Prostate gland (tissue), 2 donors: ENCODE data around the gene FBXL17. TPM values are rescaled to one million over a fixed set of nuclear protein-coding genes. Genes with fewer than 3 reads are reported as not detected.

Experiments used
- DNase-seq: peaks from one replicate; pipeline ENCODE4 v3.0.0-alpha.2; 2019; ENCODE audit warnings: low spot score
- H3K27ac ChIP-seq, 2 donors: fragments of 200-600 bp; sonication (generic); 2 replicates each; pipeline ENCODE4 v1.5.1; 2017 to 2019
- H3K27me3 ChIP-seq: fragments of 200-600 bp; sonication (generic); replicated peaks from 2 replicates; pipeline ENCODE4 v1.5.1; 2019; ENCODE audit not compliant: insufficient read depth
- H3K36me3 ChIP-seq, 2 donors: fragments of 200-600 bp; sonication (generic); 1 replicate in 1 of 2; 2 replicates in 1 of 2; pipeline versions ENCODE4 v1.5.1 to v1.8.1; 2017 to 2019
- H3K4me1 ChIP-seq: fragments of 200-600 bp; sonication (generic); replicated peaks from 2 replicates; pipeline ENCODE4 v1.5.1; 2019
- H3K4me3 ChIP-seq, 2 donors: fragments of 200-600 bp; sonication (generic); 2 replicates each; pipeline ENCODE4 v1.5.1; 2017 to 2019
- H3K9me3 ChIP-seq: fragments of 200-600 bp; sonication (generic); 2 replicates; pipeline ENCODE4 v1.5.1; 2017
- POLR2A ChIP-seq: fragments of 450-650 bp; IDR thresholded peaks from one replicate; pipeline ENCODE4 v1.6.1; 2016; ENCODE audit warnings: antibody characterized with exemption, mild to moderate bottlenecking
- POLR2AphosphoS5 ChIP-seq: sonication (generic); formaldehyde crosslinking; IDR thresholded peaks from one replicate; pipeline ENCODE4 v1.6.1; 2017; ENCODE audit warnings: antibody characterized with exemption
- WGBS: methylation state at CpG from one replicate; pipeline ENCODE4 v1.1.5; 2018; 5-methylcytosine and 5-hydroxymethylcytosine counted together
- intact Hi-C: fragments of 100-400 bp; cut with DNase I; formaldehyde crosslinking; loops from one replicate; pipeline ENCODE4 v1.14.2; 2022
- total RNA-seq, 2 donors: library from RNA; depleted of rRNA; stranded (reverse); fragments of >200 nt; gene quantifications; one replicate each; pipeline ENCODE4 v1.1.0, GENCODE V29; 2016
- TF ChIP-seq, protein P1 (sequence below), 4 experiments: fragments of 200-600 bp in 2 of 4; fragments of 450-650 bp in 2 of 4; sonication (generic) in 2 of 4; IDR thresholded peaks; 1 replicate in 3 of 4; 2 replicates in 1 of 4; pipeline ENCODE4 v1.5.1; 2016 to 2019; ENCODE audit warnings: antibody characterized with exemption in 4 of 4, mild to moderate bottlenecking in 2 of 4, moderate library complexity in 2 of 4

FBXL17 gene
- total RNA-seq, 2 donors from 2014 or later = 14.8 to 30.4 TPM

DNA sequence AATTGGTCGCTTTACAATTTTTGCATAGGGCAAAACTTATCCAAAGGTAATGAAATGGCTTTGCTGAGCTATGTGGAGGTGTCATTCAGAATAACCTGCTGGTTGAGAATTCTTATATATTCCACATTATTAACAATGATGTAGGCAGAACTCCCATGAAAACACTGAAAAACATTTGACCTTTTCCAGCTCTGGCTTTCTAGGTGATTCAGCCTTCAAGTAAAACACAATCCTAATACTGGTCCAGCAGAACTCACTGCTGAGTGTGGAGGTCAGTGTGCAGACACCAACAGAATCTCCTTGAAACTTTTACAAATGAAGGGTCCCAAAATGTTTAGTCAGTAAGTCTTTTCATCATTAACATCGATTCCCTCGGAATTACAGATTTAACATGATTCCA lies 549.2 kb downstream of the FBXL17 start:
- no peaks in the 10 kb centered on the region for H3K27me3 ChIP-seq
- no peak overlapping the region for H3K27ac ChIP-seq
- no peak for DNase-seq
- 87% methylated on average over 3 of the region's 3 CpGs for WGBS
- no peaks in the 10 kb centered on the region for H3K9me3 ChIP-seq
- no peak for TF ChIP-seq POLR2AphosphoS5
- H3K4me1 ChIP-seq = no peaks in the 10 kb centered on the region
- intact Hi-C loops = no loop called here
- H3K4me3 ChIP-seq = no peak overlapping the region
- no peaks in the 10 kb centered on the region for H3K36me3 ChIP-seq

DNA sequence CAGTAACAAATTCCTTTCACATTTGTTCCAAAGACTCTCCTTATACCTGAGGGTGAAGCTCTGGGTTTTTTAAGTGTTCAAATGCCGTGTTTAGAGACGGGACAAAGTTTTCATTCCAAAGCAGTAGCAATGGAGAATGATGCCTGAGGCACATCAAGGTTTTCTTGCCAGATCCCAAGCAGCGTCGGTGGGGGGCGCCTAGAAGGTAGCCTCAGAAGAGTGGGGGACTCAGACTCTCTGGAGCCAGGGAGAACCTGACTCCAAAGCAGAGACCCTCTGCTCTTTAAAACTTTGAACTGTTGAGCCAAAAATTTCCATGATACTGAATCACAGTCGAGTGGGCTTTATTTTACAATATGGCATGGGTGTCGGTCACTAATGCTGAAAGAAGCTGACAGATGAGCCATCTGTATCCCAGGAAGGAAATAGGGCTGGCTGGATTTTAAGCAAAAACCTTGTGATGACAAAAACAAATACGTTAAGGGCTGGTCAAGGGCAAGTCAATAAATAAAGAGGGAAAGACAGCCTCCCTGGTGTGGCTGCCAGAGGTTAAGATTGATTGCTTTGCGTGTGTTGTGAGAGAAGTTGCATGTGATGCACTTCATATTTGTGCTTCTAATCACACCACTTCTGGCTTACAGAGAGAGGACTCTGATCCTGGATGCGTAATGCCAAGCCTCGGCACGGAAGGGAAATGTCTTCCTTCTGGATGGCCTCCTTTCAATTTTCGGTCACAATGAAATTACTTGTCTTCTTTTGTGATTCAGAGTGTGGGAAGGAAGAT lies 550.1 kb downstream of the FBXL17 start:
- 57% methylated on average over 13 of the region's 13 CpGs for WGBS
- DNase-seq = no peak
- no peak for TF ChIP-seq POLR2AphosphoS5
- TF ChIP-seq, protein P1, sequence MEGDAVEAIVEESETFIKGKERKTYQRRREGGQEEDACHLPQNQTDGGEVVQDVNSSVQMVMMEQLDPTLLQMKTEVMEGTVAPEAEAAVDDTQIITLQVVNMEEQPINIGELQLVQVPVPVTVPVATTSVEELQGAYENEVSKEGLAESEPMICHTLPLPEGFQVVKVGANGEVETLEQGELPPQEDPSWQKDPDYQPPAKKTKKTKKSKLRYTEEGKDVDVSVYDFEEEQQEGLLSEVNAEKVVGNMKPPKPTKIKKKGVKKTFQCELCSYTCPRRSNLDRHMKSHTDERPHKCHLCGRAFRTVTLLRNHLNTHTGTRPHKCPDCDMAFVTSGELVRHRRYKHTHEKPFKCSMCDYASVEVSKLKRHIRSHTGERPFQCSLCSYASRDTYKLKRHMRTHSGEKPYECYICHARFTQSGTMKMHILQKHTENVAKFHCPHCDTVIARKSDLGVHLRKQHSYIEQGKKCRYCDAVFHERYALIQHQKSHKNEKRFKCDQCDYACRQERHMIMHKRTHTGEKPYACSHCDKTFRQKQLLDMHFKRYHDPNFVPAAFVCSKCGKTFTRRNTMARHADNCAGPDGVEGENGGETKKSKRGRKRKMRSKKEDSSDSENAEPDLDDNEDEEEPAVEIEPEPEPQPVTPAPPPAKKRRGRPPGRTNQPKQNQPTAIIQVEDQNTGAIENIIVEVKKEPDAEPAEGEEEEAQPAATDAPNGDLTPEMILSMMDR (IDR thresholded peaks at IDR 0.05) = no peak
- TF ChIP-seq POLR2A = no peak
- no peak overlapping the region for H3K4me3 ChIP-seq
- H3K9me3 ChIP-seq = no peaks in the 10 kb centered on the region
- intact Hi-C loops = no loop called here
- no peak overlapping the region for H3K27ac ChIP-seq
- H3K4me1 ChIP-seq = no peaks in the 10 kb centered on the region
- no peaks in the 10 kb centered on the region for H3K27me3 ChIP-seq
- H3K36me3 ChIP-seq = no peaks in the 10 kb centered on the region

DNA sequence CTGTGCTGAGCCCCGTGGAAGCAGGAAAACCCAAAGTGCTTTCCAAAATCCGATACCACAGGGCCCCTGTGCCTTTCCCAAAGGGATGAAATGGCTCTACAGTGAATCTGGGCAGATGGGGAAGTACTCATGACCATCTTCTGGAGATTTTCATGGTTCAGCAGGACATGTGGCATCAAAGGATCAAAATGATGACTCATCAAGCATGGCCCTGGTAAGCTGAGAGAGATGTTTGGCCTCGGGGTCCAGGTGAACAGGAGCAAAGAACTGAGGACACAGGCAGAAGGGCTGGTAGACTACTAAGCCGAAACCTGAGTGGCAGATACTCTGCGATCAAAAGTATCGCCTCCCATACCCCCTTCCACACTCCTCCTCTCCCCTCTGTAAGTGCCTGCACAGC lies 551.1 kb downstream of the FBXL17 start:
- 80% methylated on average over 6 of the region's 6 CpGs for WGBS
- intact Hi-C loops = no loop called here

DNA sequence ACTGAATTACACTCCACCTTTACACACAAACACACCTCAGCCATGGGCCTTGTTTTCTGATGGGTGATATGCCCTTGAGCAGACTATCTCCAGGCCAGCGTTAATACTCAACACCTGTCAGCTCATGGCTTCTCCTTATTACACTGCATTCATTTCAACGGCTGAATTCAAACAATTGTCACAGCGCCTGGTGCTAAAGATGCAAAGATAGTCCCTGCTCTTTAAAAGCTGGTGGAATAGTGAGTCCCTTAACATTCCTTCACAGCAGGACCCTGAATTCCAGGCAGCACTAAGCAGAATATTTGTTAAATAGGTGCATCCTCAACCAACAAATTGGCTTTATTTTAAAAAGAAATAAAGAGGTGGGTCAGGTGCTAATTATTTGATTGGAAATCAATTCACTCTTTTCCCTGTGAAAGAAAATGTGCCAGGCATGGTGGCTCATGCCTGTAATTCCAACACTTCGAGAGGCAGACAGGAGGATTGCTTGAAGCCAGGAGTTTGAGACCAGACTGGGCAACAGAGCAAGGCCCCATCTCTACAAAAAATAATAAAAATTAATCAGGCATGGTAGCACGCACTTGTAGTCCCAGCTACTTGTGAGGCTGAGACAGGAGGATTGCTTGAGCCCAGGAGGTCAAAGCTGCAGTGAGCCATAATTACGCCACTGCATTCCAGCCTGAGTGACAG lies 555.4 kb downstream of the FBXL17 start:
- DNase-seq = no peak
- WGBS = 72% methylated on average over 6 of the region's 6 CpGs
- TF ChIP-seq POLR2AphosphoS5 = no peak
- TF ChIP-seq, protein P1 (IDR thresholded peaks at IDR 0.05) = no peak
- no peak for TF ChIP-seq POLR2A
- Histone ChIP-seq H3K9me3 (no peaks in the 10 kb centered on the region), H3K36me3 (no peaks in the 10 kb centered on the region), H3K4me3 (no peak overlapping the region), H3K27ac (no peak overlapping the region), H3K27me3 (no peaks in the 10 kb centered on the region), H3K4me1 (no peaks in the 10 kb centered on the region)
- intact Hi-C loops = no loop called here

More for the DNA sequence above, 551.1 kb downstream of the FBXL17 start:
- H3K4me3 ChIP-seq = no peak overlapping the region
- no peaks in the 10 kb centered on the region for H3K27me3 ChIP-seq
- no peaks in the 10 kb centered on the region for H3K9me3 ChIP-seq
- H3K36me3 ChIP-seq = no peaks in the 10 kb centered on the region
- TF ChIP-seq POLR2AphosphoS5 (no peak), POLR2A (no peak)
- TF ChIP-seq, protein P1 (IDR thresholded peaks at IDR 0.05) = no peak
- no peak for DNase-seq
- no peaks in the 10 kb centered on the region for H3K4me1 ChIP-seq
- no peak overlapping the region for H3K27ac ChIP-seq

DNA sequence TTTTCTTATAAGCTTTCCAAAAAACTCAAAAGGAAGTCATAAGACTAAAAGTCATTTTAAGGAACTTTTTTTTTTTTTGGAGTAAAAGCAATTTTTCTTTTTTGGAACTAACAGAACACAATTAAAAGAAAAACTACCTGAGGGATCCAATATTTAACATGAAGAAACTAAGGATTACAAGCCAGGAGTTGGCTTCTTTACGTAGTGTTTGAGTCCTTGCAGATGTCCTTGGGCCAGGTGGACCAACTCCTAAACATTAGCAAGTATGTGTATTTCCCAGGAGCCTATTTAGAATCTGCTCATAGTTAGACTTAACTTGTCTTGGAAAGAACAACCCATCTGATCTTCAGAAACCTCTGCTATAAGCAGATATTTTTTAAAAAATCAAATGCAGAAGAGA lies 557.1 kb downstream of the FBXL17 start:
- Histone ChIP-seq H3K4me1 (no peaks in the 10 kb centered on the region), H3K27me3 (no peaks in the 10 kb centered on the region), H3K36me3 (no peaks in the 10 kb centered on the region), H3K9me3 (no peaks in the 10 kb centered on the region), H3K4me3 (no peak overlapping the region), H3K27ac (no peak overlapping the region)
- no peak for DNase-seq
- intact Hi-C loops = no loop called here
- WGBS = 83% methylated on average over 1 of the region's 1 CpG
- TF ChIP-seq POLR2AphosphoS5 (no peak), POLR2A (no peak)
- TF ChIP-seq, protein P1 (IDR thresholded peaks at IDR 0.05) = no peak
